SK-N-SH (cell line): ENCODE results near the gene PPIH.
"Not testable (repeated sequence)": the region's sequence is repeated elsewhere in the genome, so short reads cannot be mapped to it uniquely, and the experiment has no call there.

Experiments
- FOXJ3 ChIP-seq: sonication (generic); formaldehyde crosslinking; IDR thresholded peaks from 2 replicates; pipeline ENCODE4 v1.5.1; 2020; ENCODE audit warnings: mild to moderate bottlenecking, missing genetic modification reagents
- FOXM1 ChIP-seq: IDR thresholded peaks from 2 replicates; pipeline ENCODE4 v1.4.0; 2012; ENCODE audit warnings: low read depth, mild to moderate bottlenecking

- TF ChIP-seq FOXM1; FOXJ3 (CRISPR knock-in tag): not testable (repeated sequence)
These were observed 64.2 kb downstream of the PPIH start for GRCh38 chr1:42722403-42722802.
